ENCODE measurements around the gene PDZRN3.

- TF ChIP-seq CTCF (IDR thresholded peaks at IDR 0.05) (no peak), POLR2A (IDR thresholded peaks at IDR 0.05) (no peak), POLR2AphosphoS5 (IDR thresholded peaks at IDR 0.05) (no peak), EP300 (IDR thresholded peaks at IDR 0.05) (no peak)
Measured at GRCh38 chr3:73548436-73548835, 76.3 kb downstream of the PDZRN3 start.
